H1 (cell line): ENCODE measurements around the gene CNPY3.
"Not testable (repeated sequence)": the region's sequence is repeated elsewhere in the genome, so short reads cannot be mapped to it uniquely, and the experiment has no call there.

ENCODE experiments used
- BRCA1 ChIP-seq: IDR thresholded peaks from 2 replicates; pipeline ENCODE4 v1.6.1; 2012; ENCODE audit warnings: low read depth, low read length, improper control_type of control experiment
- CBX5 ChIP-seq: fragments of 300-800, 300-1000 bp; sonication (generic); IDR thresholded peaks from 2 replicates; pipeline ENCODE4 v1.7.1; 2016; ENCODE audit warnings: antibody characterized with exemption, low read length, low read depth
- CHD1 ChIP-seq: IDR thresholded peaks from 2 replicates; pipeline ENCODE4 v1.6.1; 2012; ENCODE audit warnings: low read depth, low read length, improper control_type of control experiment
- CHD2 ChIP-seq: IDR thresholded peaks from 2 replicates; pipeline ENCODE4 v1.6.1; 2012; ENCODE audit warnings: low read length, improper control_type of control experiment
- EP300 ChIP-seq, 2 experiments: IDR thresholded peaks; 1 replicate in 1 of 2; 2 replicates in 1 of 2; pipeline ENCODE4 v1.6.1; 2011 to 2012; ENCODE audit warnings: low read depth in 2 of 2, low read length in 2 of 2, mild to moderate bottlenecking in 2 of 2, borderline replicate concordance in 1 of 2, inconsistent platforms in 1 of 2, moderate library complexity in 1 of 2
- EZH2 ChIP-seq: fragments of 200-600 bp; sonication (generic); IDR thresholded peaks from 2 replicates; pipeline ENCODE4 v1.7.1; 2012; ENCODE audit warnings: low read depth, mild to moderate bottlenecking, moderate library complexity, low read length, inconsistent platforms; ENCODE audit not compliant: severe bottlenecking
- MAFK ChIP-seq: IDR thresholded peaks from 2 replicates; pipeline ENCODE4 v1.6.1; 2012; ENCODE audit warnings: low read depth, mild to moderate bottlenecking, improper control_type of control experiment, low read length
- POLR2A ChIP-seq, 2 experiments: IDR thresholded peaks; 1 replicate in 1 of 2; 2 replicates in 1 of 2; pipeline ENCODE4 v1.6.1; 2011; ENCODE audit warnings: low read depth in 2 of 2, low read length in 2 of 2, mild to moderate bottlenecking in 2 of 2; ENCODE audit errors: control extremely low read depth in 1 of 2
- POLR2AphosphoS5 ChIP-seq: IDR thresholded peaks from 2 replicates; pipeline ENCODE4 v1.6.1; 2011; ENCODE audit warnings: low read depth, low read length
- RAD21 ChIP-seq, 2 experiments: IDR thresholded peaks in 1 of 2; conservative IDR thresholded peaks in 1 of 2; 2 replicates each; pipeline ENCODE4 v1.6.1; 2011; ENCODE audit warnings: low read depth in 2 of 2, low read length in 2 of 2, improper control_type of control experiment in 1 of 2, inconsistent platforms in 1 of 2, mild to moderate bottlenecking in 1 of 2, moderate library complexity in 1 of 2
- SUZ12 ChIP-seq: fragments of 200-600 bp; sonication (generic); IDR thresholded peaks from 2 replicates; pipeline ENCODE4 v1.6.1; 2012; ENCODE audit warnings: mild to moderate bottlenecking, inconsistent platforms, low read length, moderate library complexity, mixed read lengths
- TCF12 ChIP-seq: IDR thresholded peaks from 2 replicates; pipeline ENCODE4 v1.6.1; 2011; ENCODE audit warnings: low read depth, mild to moderate bottlenecking, low read length
- TF ChIP-seq, protein P1 (sequence below): IDR thresholded peaks from 2 replicates; pipeline ENCODE4 v1.6.1; 2011; ENCODE audit warnings: low read length, improper control_type of control experiment
- TF ChIP-seq, protein P2 (sequence below), 3 experiments: IDR thresholded peaks; 1 replicate in 2 of 3; 2 replicates in 1 of 3; pipeline versions ENCODE4 v1.5.1 to v1.6.1; 2011; ENCODE audit warnings: low read length in 3 of 3, mild to moderate bottlenecking in 3 of 3, inconsistent platforms in 2 of 3, low read depth in 1 of 3, moderate library complexity in 1 of 3; ENCODE audit not compliant: insufficient read depth in 1 of 3; ENCODE audit errors: control extremely low read depth in 1 of 3

DNA sequence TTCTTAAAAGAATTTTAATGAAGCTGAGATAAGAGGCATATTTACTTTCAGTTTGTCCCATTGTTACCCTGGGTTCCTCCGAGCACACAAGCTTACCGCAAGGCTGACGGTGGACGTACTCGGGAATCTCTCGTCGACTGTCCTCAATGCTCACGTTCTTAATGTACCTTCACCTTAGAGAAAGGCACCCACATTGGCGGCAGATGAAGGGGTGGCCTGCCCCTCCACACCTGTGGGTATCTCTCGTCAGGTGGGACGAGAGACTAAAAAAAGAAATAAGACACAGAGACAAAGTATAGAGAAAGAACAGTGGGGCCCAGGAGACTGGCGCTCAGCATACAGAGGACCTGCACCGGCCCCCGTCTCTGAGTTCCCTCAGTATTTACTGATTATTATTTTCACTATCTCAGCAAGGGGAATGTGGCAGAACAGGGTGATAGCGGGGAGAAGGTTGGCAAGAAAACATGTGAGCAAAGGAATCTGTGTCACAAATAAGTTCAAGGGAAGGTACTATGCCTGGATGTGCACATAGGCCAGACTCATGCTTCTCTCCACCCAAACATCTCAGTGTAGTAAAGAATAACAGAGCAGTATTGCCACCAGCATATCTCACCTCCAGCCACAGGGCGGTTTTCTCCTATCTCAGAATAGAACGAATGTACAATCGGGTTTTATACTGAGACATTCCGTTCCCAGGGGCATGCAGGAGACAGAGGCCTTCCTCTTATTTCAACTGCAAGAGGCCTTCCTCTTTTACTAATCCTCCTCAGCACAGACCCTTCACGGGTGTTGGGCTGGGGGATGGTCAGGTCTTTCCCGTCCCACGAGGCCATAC, 26.6 kb upstream of the CNPY3 start:
- TF ChIP-seq POLR2A (IDR thresholded peaks at IDR 0.05; ENCODE audit: control extremely low read depth in 1 of 2, low read depth in 2 of 2, low read length in 2 of 2); POLR2AphosphoS5; BRCA1; MAFK; CHD2; TCF12; EP300 (IDR thresholded peaks at IDR 0.05; ENCODE audit: borderline replicate concordance in 1 of 2, low read depth in 2 of 2, low read length in 2 of 2); EZH2; SUZ12; CHD1; CBX5; RAD21 (IDR thresholded peaks at IDR 0.05 in 1 of 2, conservative IDR thresholded peaks at IDR 0.05 in 1 of 2; ENCODE audit: low read depth in 2 of 2, low read length in 2 of 2): not testable (repeated sequence)
- TF ChIP-seq, protein P1, sequence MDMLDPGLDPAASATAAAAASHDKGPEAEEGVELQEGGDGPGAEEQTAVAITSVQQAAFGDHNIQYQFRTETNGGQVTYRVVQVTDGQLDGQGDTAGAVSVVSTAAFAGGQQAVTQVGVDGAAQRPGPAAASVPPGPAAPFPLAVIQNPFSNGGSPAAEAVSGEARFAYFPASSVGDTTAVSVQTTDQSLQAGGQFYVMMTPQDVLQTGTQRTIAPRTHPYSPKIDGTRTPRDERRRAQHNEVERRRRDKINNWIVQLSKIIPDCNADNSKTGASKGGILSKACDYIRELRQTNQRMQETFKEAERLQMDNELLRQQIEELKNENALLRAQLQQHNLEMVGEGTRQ = not testable (repeated sequence)
- TF ChIP-seq, protein P2, sequence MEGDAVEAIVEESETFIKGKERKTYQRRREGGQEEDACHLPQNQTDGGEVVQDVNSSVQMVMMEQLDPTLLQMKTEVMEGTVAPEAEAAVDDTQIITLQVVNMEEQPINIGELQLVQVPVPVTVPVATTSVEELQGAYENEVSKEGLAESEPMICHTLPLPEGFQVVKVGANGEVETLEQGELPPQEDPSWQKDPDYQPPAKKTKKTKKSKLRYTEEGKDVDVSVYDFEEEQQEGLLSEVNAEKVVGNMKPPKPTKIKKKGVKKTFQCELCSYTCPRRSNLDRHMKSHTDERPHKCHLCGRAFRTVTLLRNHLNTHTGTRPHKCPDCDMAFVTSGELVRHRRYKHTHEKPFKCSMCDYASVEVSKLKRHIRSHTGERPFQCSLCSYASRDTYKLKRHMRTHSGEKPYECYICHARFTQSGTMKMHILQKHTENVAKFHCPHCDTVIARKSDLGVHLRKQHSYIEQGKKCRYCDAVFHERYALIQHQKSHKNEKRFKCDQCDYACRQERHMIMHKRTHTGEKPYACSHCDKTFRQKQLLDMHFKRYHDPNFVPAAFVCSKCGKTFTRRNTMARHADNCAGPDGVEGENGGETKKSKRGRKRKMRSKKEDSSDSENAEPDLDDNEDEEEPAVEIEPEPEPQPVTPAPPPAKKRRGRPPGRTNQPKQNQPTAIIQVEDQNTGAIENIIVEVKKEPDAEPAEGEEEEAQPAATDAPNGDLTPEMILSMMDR (IDR thresholded peaks at IDR 0.05; ENCODE audit: control extremely low read depth in 1 of 3, insufficient read depth in 1 of 3, low read depth in 1 of 3, low read length in 3 of 3) = not testable (repeated sequence)
